Upper lobe of left lung (tissue), 6 donors: Measurements from ENCODE around the gene MT3. TPM values are rescaled to one million over a fixed set of nuclear protein-coding genes. Genes with fewer than 3 reads are reported as not detected.

Source experiments
- ATAC-seq, 2 donors: fragments of 200-7000 bp; cut with Tn5 transposase; one replicate each; pipeline ENCODE4 v1.9.1; 2022; ENCODE audit warnings: mild to moderate bottlenecking in 2 of 2, moderate library complexity in 2 of 2; ENCODE audit not compliant: low FRiP score in 2 of 2
- DNase-seq, 2 donors: peaks; one replicate each; pipeline ENCODE4 v3.0.0-alpha.2; 2019 to 2020
- H3K27ac ChIP-seq, 4 donors: fragments of 200-600 bp; sonication (generic); one replicate each; pipeline ENCODE4 v1.5.1; 2016 to 2019
- H3K27me3 ChIP-seq, 4 donors: fragments of 200-600 bp; sonication (generic); one replicate each; pipeline ENCODE4 v1.5.1; 2017 to 2019
- H3K36me3 ChIP-seq, 4 donors: fragments of 200-600 bp; sonication (generic); one replicate each; pipeline ENCODE4 v1.5.1; 2016 to 2019
- H3K4me1 ChIP-seq, 4 donors: fragments of 200-600 bp; sonication (generic); one replicate each; pipeline ENCODE4 v1.5.1; 2018 to 2019
- H3K4me3 ChIP-seq, 4 donors: fragments of 200-600 bp; sonication (generic); one replicate each; pipeline ENCODE4 v1.5.1; 2017 to 2019; ENCODE audit warnings: mild to moderate bottlenecking in 2 of 4, moderate library complexity in 1 of 4
- H3K9me3 ChIP-seq, 4 donors: fragments of 200-600 bp; sonication (generic); one replicate each; pipeline ENCODE4 v1.5.1; 2018 to 2019
- EP300 ChIP-seq, 4 donors: sonication (generic); formaldehyde crosslinking; IDR thresholded peaks; one replicate each; pipeline ENCODE4 v1.5.1; 2017; ENCODE audit warnings: antibody characterized with exemption in 4 of 4, control low read depth in 2 of 4
- POLR2A ChIP-seq, 4 donors: fragments of 450-650 bp; IDR thresholded peaks; one replicate each; pipeline ENCODE4 v1.5.1; 2016 to 2017; ENCODE audit warnings: antibody characterized with exemption in 4 of 4, mild to moderate bottlenecking in 2 of 4
- POLR2AphosphoS5 ChIP-seq, 2 donors: sonication (generic); formaldehyde crosslinking; IDR thresholded peaks; one replicate each; pipeline ENCODE4 v1.5.1; 2017; ENCODE audit warnings: antibody characterized with exemption in 2 of 2
- WGBS, 2 donors: methylation state at CpG; one replicate each; pipeline ENCODE4 v1.1.5; 2017 to 2018; 5-methylcytosine and 5-hydroxymethylcytosine counted together
- total RNA-seq, 6 donors: library from RNA; depleted of rRNA in 4 of 6; stranded (reverse); fragments of >200 nt in 4 of 6; gene quantifications; one replicate each; pipeline versions ENCODE4 v1.1.0 to v1.2.1, GENCODE V29; 2016 to 2021
- TF ChIP-seq, protein P1 (sequence below), 6 experiments: fragments of 450-650 bp in 4 of 6; fragments of 200-600 bp in 2 of 6; sonication (generic) in 2 of 6; IDR thresholded peaks; one replicate each; pipeline ENCODE4 v1.5.1; 2016 to 2019; ENCODE audit warnings: antibody characterized with exemption in 6 of 6
- donor health status: DM: no; HTN: no; CAD: no; lungs with moderate emphysema.
- donor health status: DM: no; HTN: yes; CAD: no; lungs with severe emphysema.

Gene MT3
- total RNA-seq, 6 donors from 2014 or later: 1.4 to 1.5 TPM; not detected in 4

- H3K27ac ChIP-seq: no peak overlapping the region
- 67 to 70% methylated on average over 4 of the region's 4 CpGs for WGBS, 2 donors
- no peak for ATAC-seq
These were observed 41.3 kb upstream of the MT3 start for GRCh38 chr16:56547949-56548567.

GRCh38 chr16:56549161-56549560 lies 40.2 kb upstream of the MT3 start:
- no peak for ATAC-seq
- TF ChIP-seq, protein P1, sequence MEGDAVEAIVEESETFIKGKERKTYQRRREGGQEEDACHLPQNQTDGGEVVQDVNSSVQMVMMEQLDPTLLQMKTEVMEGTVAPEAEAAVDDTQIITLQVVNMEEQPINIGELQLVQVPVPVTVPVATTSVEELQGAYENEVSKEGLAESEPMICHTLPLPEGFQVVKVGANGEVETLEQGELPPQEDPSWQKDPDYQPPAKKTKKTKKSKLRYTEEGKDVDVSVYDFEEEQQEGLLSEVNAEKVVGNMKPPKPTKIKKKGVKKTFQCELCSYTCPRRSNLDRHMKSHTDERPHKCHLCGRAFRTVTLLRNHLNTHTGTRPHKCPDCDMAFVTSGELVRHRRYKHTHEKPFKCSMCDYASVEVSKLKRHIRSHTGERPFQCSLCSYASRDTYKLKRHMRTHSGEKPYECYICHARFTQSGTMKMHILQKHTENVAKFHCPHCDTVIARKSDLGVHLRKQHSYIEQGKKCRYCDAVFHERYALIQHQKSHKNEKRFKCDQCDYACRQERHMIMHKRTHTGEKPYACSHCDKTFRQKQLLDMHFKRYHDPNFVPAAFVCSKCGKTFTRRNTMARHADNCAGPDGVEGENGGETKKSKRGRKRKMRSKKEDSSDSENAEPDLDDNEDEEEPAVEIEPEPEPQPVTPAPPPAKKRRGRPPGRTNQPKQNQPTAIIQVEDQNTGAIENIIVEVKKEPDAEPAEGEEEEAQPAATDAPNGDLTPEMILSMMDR (IDR thresholded peaks at IDR 0.05): no peak
- no peak for TF ChIP-seq POLR2A (IDR thresholded peaks at IDR 0.05)
- TF ChIP-seq EP300 (IDR thresholded peaks at IDR 0.05): no peak
- TF ChIP-seq POLR2AphosphoS5 (IDR thresholded peaks at IDR 0.05): no peak

More at GRCh38 chr16:56547949-56548567, 41.3 kb upstream of the MT3 start:
- H3K9me3 ChIP-seq: no peaks in the 10 kb centered on the region
- H3K36me3 ChIP-seq: no peaks in the 10 kb centered on the region
- no peak for TF ChIP-seq EP300 (IDR thresholded peaks at IDR 0.05)
- TF ChIP-seq POLR2A (IDR thresholded peaks at IDR 0.05): no peak
- no peak for TF ChIP-seq POLR2AphosphoS5 (IDR thresholded peaks at IDR 0.05)
- TF ChIP-seq, protein P1 (IDR thresholded peaks at IDR 0.05): no peak
- peaks cover 3 to 13% (median 8%) of the 10 kb centered on the region in 4 donors for H3K4me1 ChIP-seq
- DNase-seq: no peak
- H3K27me3 ChIP-seq: no peaks in the 10 kb centered on the region
- no peak overlapping the region for H3K4me3 ChIP-seq

GRCh38 chr16:56549744-56550385 lies 39.5 kb upstream of the MT3 start:
- Histone ChIP-seq H3K9me3 (no peaks in the 10 kb centered on the region), H3K4me1 (peaks cover 3 to 13% (median 8%) of the 10 kb centered on the region in 4 donors), H3K4me3 (no peak overlapping the region), H3K27ac (no peak overlapping the region), H3K27me3 (no peaks in the 10 kb centered on the region), H3K36me3 (no peaks in the 10 kb centered on the region)
- 86 to 91% methylated on average over 5 of the region's 5 CpGs for WGBS, 2 donors
- DNase-seq (no peak), ATAC-seq (no peak)
- TF ChIP-seq POLR2A (IDR thresholded peaks at IDR 0.05): no peak

More at GRCh38 chr16:56549161-56549560, 40.2 kb upstream of the MT3 start:
- no peaks in the 10 kb centered on the region for H3K36me3 ChIP-seq
- H3K9me3 ChIP-seq: no peaks in the 10 kb centered on the region
- H3K4me1 ChIP-seq: peaks cover 3 to 13% (median 8%) of the 10 kb centered on the region in 4 donors
- H3K27me3 ChIP-seq: no peaks in the 10 kb centered on the region
- H3K4me3 ChIP-seq: no peak overlapping the region
- no peak overlapping the region for H3K27ac ChIP-seq
- no peak for DNase-seq

DNA sequence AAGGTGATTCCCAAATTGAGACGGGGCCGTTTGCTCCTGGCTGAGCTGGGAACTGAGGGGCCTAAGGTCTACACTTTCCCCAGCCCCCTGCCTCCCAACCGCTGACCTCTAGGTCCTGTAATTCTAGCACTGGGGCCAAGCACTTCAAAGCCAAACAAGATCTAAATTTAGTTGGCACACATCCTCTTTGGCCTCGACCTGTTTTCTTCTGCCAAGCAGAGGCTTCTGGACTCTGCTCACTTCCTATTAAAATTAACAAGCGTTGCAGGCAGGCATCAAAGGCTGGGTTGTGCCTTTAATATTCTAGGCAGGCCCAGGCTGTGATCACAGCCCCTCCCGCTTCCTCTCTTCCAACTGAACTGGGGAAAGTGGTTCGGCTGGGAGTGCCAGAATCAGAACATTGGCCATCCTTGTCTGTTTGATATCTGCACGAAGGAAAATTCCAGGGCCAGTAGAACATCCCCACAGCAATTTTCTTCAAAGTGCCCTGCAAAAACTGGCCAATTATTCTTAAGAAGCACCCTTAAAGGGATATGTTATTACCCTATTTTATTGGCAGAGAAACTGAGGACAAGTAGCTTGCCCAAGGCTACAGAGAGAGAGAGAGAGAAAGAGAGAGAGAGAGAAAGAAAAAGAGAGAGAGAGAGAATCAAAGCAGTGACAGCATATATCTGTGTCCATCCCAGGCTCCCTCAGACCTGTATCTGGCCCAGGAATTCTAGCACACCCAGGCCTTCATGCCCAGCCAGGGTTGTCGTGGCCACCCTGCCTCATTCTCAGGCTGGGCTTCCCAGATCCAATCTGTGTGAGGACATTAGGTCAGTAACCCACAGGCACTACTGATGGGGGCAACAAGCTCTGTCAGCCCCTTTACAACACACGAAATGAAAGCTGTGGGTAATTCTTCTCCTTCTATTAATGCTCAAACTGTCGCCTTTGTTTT lies 37.3 kb upstream of the MT3 start:
- H3K27ac ChIP-seq: no peak overlapping the region
- H3K4me1 ChIP-seq: peaks cover 3 to 13% (median 8%) of the 10 kb centered on the region in 4 donors
- H3K9me3 ChIP-seq: no peaks in the 10 kb centered on the region
- H3K4me3 ChIP-seq: no peak overlapping the region
- H3K36me3 ChIP-seq: no peaks in the 10 kb centered on the region
- H3K27me3 ChIP-seq: no peaks in the 10 kb centered on the region
- ATAC-seq (peak in 1 of 2 donors; percentile 23), DNase-seq (no peak)
- 34 to 36% methylated on average over 11 of the region's 11 CpGs for WGBS, 2 donors
- TF ChIP-seq POLR2A (IDR thresholded peaks at IDR 0.05): no peak
- TF ChIP-seq EP300 (IDR thresholded peaks at IDR 0.05): no peak
- no peak for TF ChIP-seq POLR2AphosphoS5 (IDR thresholded peaks at IDR 0.05)
- TF ChIP-seq, protein P1 (IDR thresholded peaks at IDR 0.05): no peak

GRCh38 chr16:56554441-56554840 lies 34.9 kb upstream of the MT3 start:
- no peak overlapping the region for H3K4me3 ChIP-seq
- no peaks in the 10 kb centered on the region for H3K27me3 ChIP-seq
- no peaks in the 10 kb centered on the region for H3K9me3 ChIP-seq
- ATAC-seq (no peak), DNase-seq (no peak)
- H3K27ac ChIP-seq: no peak overlapping the region
- peaks cover 3 to 11% (median 8%) of the 10 kb centered on the region in 4 donors for H3K4me1 ChIP-seq
- no peaks in the 10 kb centered on the region for H3K36me3 ChIP-seq
- no peak for TF ChIP-seq EP300 (IDR thresholded peaks at IDR 0.05)
- no peak for TF ChIP-seq POLR2AphosphoS5 (IDR thresholded peaks at IDR 0.05)
- TF ChIP-seq POLR2A (IDR thresholded peaks at IDR 0.05): no peak
- TF ChIP-seq, protein P1 (IDR thresholded peaks at IDR 0.05): no peak
- WGBS, 2 donors: 88 to 93% methylated on average over 10 of the region's 10 CpGs
